Left lung (tissue), 10 donors: ENCODE results near the gene DYNLT1. TPM values are rescaled to one million over a fixed set of nuclear protein-coding genes. Genes with fewer than 3 reads are reported as not detected.

Experiments
- ATAC-seq: fragments of 200-7000 bp; cut with Tn5 transposase; one replicate; pipeline ENCODE4 v1.9.1; 2020; ENCODE audit warnings: moderate library complexity
- DNase-seq, 4 donors: peaks; one replicate each; pipeline ENCODE4 v3.0.0-alpha.2; 2013 to 2020
- H3K27ac ChIP-seq, 2 donors: fragments of 200-600 bp; sonication (generic) in 1 of 2; one replicate each; pipeline versions ENCODE4 v1.5.0 to v1.8.0; 2020 to 2021
- H3K27me3 ChIP-seq, 2 donors: fragments of 200-600 bp; sonication (generic) in 1 of 2; one replicate each; pipeline versions ENCODE4 v1.5.0 to v1.8.0; 2020 to 2021
- H3K36me3 ChIP-seq, 2 donors: fragments of 200-600 bp; sonication (generic) in 1 of 2; one replicate each; pipeline versions ENCODE4 v1.5.0 to v1.8.0; 2020 to 2021
- H3K4me1 ChIP-seq, 2 donors: fragments of 200-600 bp; one replicate each; pipeline ENCODE4 v1.8.0; 2021
- H3K4me3 ChIP-seq, 2 donors: fragments of 200-600 bp; sonication (generic) in 1 of 2; one replicate each; pipeline versions ENCODE4 v1.5.0 to v1.8.0; 2020 to 2021; ENCODE audit warnings: mild to moderate bottlenecking in 1 of 2
- H3K9me3 ChIP-seq, 2 donors: fragments of 200-600 bp; sonication (generic) in 1 of 2; one replicate each; pipeline versions ENCODE4 v1.5.0 to v1.8.0; 2020 to 2021
- intact Hi-C, 2 donors: fragments of 100-400 bp; cut with DNase I; formaldehyde crosslinking; loops; one replicate each; pipeline versions ENCODE4 v1.11.2 to v1.14.2; 2022
- polyA plus RNA-seq, 6 donors: library from polyadenylated mRNA; unstranded; fragments of 120-200 nt; gene quantifications; one replicate each; pipeline ENCODE4 v1.2.1, GENCODE V29; 2013; ENCODE audit not compliant: insufficient read length in 6 of 6
- total RNA-seq, 2 donors: library from RNA; stranded (reverse); fragmentation: NEBNext Ultra II Directional; extraction: Animal tissue kit (Norgen Biotek cat#: 25700); gene quantifications; one replicate each; pipeline ENCODE4 v1.2.1, GENCODE V29; 2021
- TF ChIP-seq, protein P1 (sequence below), 2 donors: fragments of 200-600 bp; sonication (generic) in 1 of 2; IDR thresholded peaks; one replicate each; pipeline versions ENCODE4 v1.5.0 to v1.8.0; 2021; ENCODE audit warnings: antibody characterized with exemption in 2 of 2
- donor health status: DM: no; HTN: yes; CAD: no.
- donor health status: DM: no; HTN: no; CAD: no.

DYNLT1 gene
- total and polyA plus RNA-seq, 8 donors = 116 to 163 (median 139) TPM

GRCh38 chr6:158665332-158665731 lies 20.8 kb upstream of the DYNLT1 start:
- ATAC-seq = no peak
- no peak for DNase-seq
- TF ChIP-seq, protein P1, sequence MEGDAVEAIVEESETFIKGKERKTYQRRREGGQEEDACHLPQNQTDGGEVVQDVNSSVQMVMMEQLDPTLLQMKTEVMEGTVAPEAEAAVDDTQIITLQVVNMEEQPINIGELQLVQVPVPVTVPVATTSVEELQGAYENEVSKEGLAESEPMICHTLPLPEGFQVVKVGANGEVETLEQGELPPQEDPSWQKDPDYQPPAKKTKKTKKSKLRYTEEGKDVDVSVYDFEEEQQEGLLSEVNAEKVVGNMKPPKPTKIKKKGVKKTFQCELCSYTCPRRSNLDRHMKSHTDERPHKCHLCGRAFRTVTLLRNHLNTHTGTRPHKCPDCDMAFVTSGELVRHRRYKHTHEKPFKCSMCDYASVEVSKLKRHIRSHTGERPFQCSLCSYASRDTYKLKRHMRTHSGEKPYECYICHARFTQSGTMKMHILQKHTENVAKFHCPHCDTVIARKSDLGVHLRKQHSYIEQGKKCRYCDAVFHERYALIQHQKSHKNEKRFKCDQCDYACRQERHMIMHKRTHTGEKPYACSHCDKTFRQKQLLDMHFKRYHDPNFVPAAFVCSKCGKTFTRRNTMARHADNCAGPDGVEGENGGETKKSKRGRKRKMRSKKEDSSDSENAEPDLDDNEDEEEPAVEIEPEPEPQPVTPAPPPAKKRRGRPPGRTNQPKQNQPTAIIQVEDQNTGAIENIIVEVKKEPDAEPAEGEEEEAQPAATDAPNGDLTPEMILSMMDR (IDR thresholded peaks at IDR 0.05) = no peak
- H3K9me3 ChIP-seq = no peaks in the 10 kb centered on the region
- no peak overlapping the region for H3K4me3 ChIP-seq
- H3K27ac ChIP-seq = no peak overlapping the region
- H3K27me3 ChIP-seq = no peaks in the 10 kb centered on the region
- intact Hi-C loops = no loop called here
- H3K36me3 ChIP-seq = no peaks in the 10 kb centered on the region
- peaks cover 16 to 62% of the 10 kb centered on the region in 2 donors for H3K4me1 ChIP-seq

DNA sequence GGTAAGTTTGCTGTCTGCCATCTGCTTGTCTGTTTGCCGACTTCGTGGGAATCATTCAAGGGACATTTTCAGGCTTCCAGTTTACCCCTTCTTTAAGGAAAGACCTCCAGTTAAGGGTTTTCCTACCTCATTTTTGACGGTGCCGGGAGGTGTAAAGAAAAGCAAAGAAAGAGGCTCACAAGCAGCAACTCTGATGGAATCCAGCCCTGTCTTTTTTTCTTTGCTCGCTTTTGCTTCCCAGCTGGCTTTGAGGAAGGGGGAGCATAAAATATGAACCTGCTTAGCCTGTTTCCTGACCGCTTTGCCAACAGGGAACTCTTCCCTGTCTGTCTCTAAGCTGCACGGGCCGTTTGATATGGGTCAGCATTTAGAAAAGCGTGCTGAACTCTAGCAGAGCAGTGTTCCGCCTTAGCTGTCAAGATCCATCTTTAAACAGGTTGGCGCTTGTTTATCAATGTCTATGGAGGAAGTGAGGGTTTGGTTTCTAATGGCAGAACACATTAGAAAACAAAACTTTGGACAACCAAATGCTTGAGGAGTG lies 19.2 kb upstream of the DYNLT1 start:
- peak in 1 of 4 donors; percentile 65 for DNase-seq
- H3K27ac ChIP-seq = peak overlapping the region; percentile 6 to 14
- peak; percentile 20 for ATAC-seq
- peaks cover 16 to 64% of the 10 kb centered on the region in 2 donors for H3K4me1 ChIP-seq
- TF ChIP-seq, protein P1 (IDR thresholded peaks at IDR 0.05) = no peak
- H3K27me3 ChIP-seq = no peaks in the 10 kb centered on the region
- H3K9me3 ChIP-seq = no peaks in the 10 kb centered on the region
- intact Hi-C loops = no loop called here
- peak overlapping the region in 1 of 2 donors; percentile 17 for H3K4me3 ChIP-seq
- H3K36me3 ChIP-seq = no peaks in the 10 kb centered on the region

- Histone ChIP-seq H3K9me3 (no peaks in the 10 kb centered on the region), H3K4me1 (peaks cover 16 to 58% of the 10 kb centered on the region in 2 donors), H3K27ac (peak overlapping the region; percentile 6 to 14), H3K36me3 (no peaks in the 10 kb centered on the region), H3K27me3 (no peaks in the 10 kb centered on the region), H3K4me3 (peak overlapping the region in 1 of 2 donors; percentile 17)
- ATAC-seq (peak; percentile 41), DNase-seq (peak in 1 of 4 donors; percentile 69)
- intact Hi-C loops = no loop called here
- TF ChIP-seq, protein P1 (IDR thresholded peaks at IDR 0.05) = no peak
Measured at GRCh38 chr6:158662954-158663624, 18.5 kb upstream of the DYNLT1 start.

- Histone ChIP-seq H3K4me1 (peaks cover 16 to 53% of the 10 kb centered on the region in 2 donors), H3K36me3 (no peaks in the 10 kb centered on the region), H3K27ac (peak overlapping the region; percentile 6 to 14), H3K9me3 (no peaks in the 10 kb centered on the region), H3K27me3 (no peaks in the 10 kb centered on the region), H3K4me3 (no peak overlapping the region)
- TF ChIP-seq, protein P1 (IDR thresholded peaks at IDR 0.05) = no peak
- no peak for ATAC-seq
- no peak for DNase-seq
- intact Hi-C loops = no loop called here
Measured at GRCh38 chr6:158662607-158662953, 18.0 kb upstream of the DYNLT1 start.

- intact Hi-C loops = no loop called here
- DNase-seq = no peak
- no peaks in the 10 kb centered on the region for H3K36me3 ChIP-seq
- no peak for ATAC-seq
- no peak overlapping the region for H3K4me3 ChIP-seq
- no peaks in the 10 kb centered on the region for H3K27me3 ChIP-seq
- TF ChIP-seq, protein P1 (IDR thresholded peaks at IDR 0.05) = no peak
- peaks cover 9 to 52% of the 10 kb centered on the region in 2 donors for H3K4me1 ChIP-seq
- no peak overlapping the region for H3K27ac ChIP-seq
- H3K9me3 ChIP-seq = no peaks in the 10 kb centered on the region
Measured at GRCh38 chr6:158661156-158661685, 16.7 kb upstream of the DYNLT1 start.
